ENCODE measurements around the gene CAPRIN1. TPM values are rescaled to one million over a fixed set of nuclear protein-coding genes. Genes with fewer than 3 reads are reported as not detected.

Gene CAPRIN1
- total RNA-seq, 2 donors from 2014 or later, result 145 to 184 TPM

- Histone ChIP-seq H3K36me3 (peaks cover 66% of the 10 kb centered on the region), H3K4me1 (ENCODE audit: control insufficient read depth in 1 of 2, low read depth in 2 of 2) (no peaks in the 10 kb centered on the region), H3K27ac (no peak overlapping the region), H3K4me3 (no peak overlapping the region), H3K9me3 (no peaks in the 10 kb centered on the region), H3K27me3 (replicated peaks; ENCODE audit: insufficient read depth) (no peaks in the 10 kb centered on the region)
- DNase-seq (ENCODE audit: low spot score), result no peak
- no peak for ATAC-seq (ENCODE audit: insufficient number of reproducible peaks, low FRiP score, low read depth)
- no peak for TF ChIP-seq CTCF (IDR thresholded peaks at IDR 0.05)
Measured at GRCh38 chr11:34145073-34145472, 93.5 kb downstream of the CAPRIN1 start.

GRCh38 chr11:34145847-34146381 lies 94.4 kb downstream of the CAPRIN1 start:
- peaks cover 61% of the 10 kb centered on the region for H3K36me3 ChIP-seq
- H3K4me3 ChIP-seq, result no peak overlapping the region
- TF ChIP-seq CTCF (IDR thresholded peaks at IDR 0.05), result no peak

GRCh38 chr11:34146411-34146810 lies 94.9 kb downstream of the CAPRIN1 start:
- Histone ChIP-seq H3K4me3 (no peak overlapping the region), H3K4me1 (ENCODE audit: control insufficient read depth in 1 of 2, low read depth in 2 of 2) (no peaks in the 10 kb centered on the region), H3K27ac (no peak overlapping the region), H3K9me3 (no peaks in the 10 kb centered on the region), H3K27me3 (replicated peaks; ENCODE audit: insufficient read depth) (no peaks in the 10 kb centered on the region), H3K36me3 (peaks cover 61% of the 10 kb centered on the region)
- no peak for DNase-seq (ENCODE audit: low spot score)
- ATAC-seq (ENCODE audit: insufficient number of reproducible peaks, low FRiP score, low read depth), result no peak
- no peak for TF ChIP-seq CTCF (IDR thresholded peaks at IDR 0.05)

More at GRCh38 chr11:34145847-34146381, 94.4 kb downstream of the CAPRIN1 start:
- no peak for ATAC-seq (ENCODE audit: insufficient number of reproducible peaks, low FRiP score, low read depth)
- Histone ChIP-seq H3K27ac (no peak overlapping the region), H3K27me3 (replicated peaks; ENCODE audit: insufficient read depth) (no peaks in the 10 kb centered on the region), H3K9me3 (no peaks in the 10 kb centered on the region), H3K4me1 (ENCODE audit: control insufficient read depth in 1 of 2, low read depth in 2 of 2) (no peaks in the 10 kb centered on the region)
- no peak for DNase-seq (ENCODE audit: low spot score)

- no peak overlapping the region for H3K4me3 ChIP-seq
- no peak overlapping the region for H3K27ac ChIP-seq
- TF ChIP-seq CTCF (IDR thresholded peaks at IDR 0.05), result no peak
- H3K27me3 ChIP-seq (replicated peaks; ENCODE audit: insufficient read depth), result no peaks in the 10 kb centered on the region
- H3K4me1 ChIP-seq (ENCODE audit: control insufficient read depth in 1 of 2, low read depth in 2 of 2), result no peaks in the 10 kb centered on the region
- no peak for ATAC-seq (ENCODE audit: insufficient number of reproducible peaks, low FRiP score, low read depth)
- H3K36me3 ChIP-seq, result peaks cover 61% of the 10 kb centered on the region
- DNase-seq (ENCODE audit: low spot score), result no peak
- no peaks in the 10 kb centered on the region for H3K9me3 ChIP-seq
Measured at GRCh38 chr11:34146866-34147265, 95.3 kb downstream of the CAPRIN1 start.

GRCh38 chr11:34147581-34147980 lies 96.0 kb downstream of the CAPRIN1 start:
- peaks cover 63% of the 10 kb centered on the region for H3K36me3 ChIP-seq
- DNase-seq (ENCODE audit: low spot score) (no peak), ATAC-seq (ENCODE audit: insufficient number of reproducible peaks, low FRiP score, low read depth) (no peak)
- no peak for TF ChIP-seq CTCF (IDR thresholded peaks at IDR 0.05)
- no peak overlapping the region for H3K4me3 ChIP-seq
- no peak overlapping the region for H3K27ac ChIP-seq
- no peaks in the 10 kb centered on the region for H3K9me3 ChIP-seq
- H3K4me1 ChIP-seq (ENCODE audit: control insufficient read depth in 1 of 2, low read depth in 2 of 2), result no peaks in the 10 kb centered on the region
- no peaks in the 10 kb centered on the region for H3K27me3 ChIP-seq (replicated peaks; ENCODE audit: insufficient read depth)
